HEK293 (cell line): ENCODE data around the gene PLA2G1B.

Experiments
- CTCF ChIA-PET: fragments of 350-600 bp; formaldehyde crosslinking; extraction: SDS; loops from one replicate; lab custom pipeline; 2021; ENCODE audit warnings: antibody characterized with exemption; lab: Yijun Ruan, JAX
- POLR2A ChIA-PET: fragments of 300-600 bp; formaldehyde crosslinking; extraction: SDS; loops from one replicate; lab custom pipeline; 2020; ENCODE audit warnings: antibody characterized with exemption, inconsistent platforms; lab: Yijun Ruan, JAX
- H3K27ac ChIP-seq: fragments of 200-500 bp; sonication (Bioruptor generic); 2 replicates; pipeline ENCODE4 v1.5.1; 2014; ENCODE audit warnings: low read depth, low read length, control low read depth, inconsistent platforms; ENCODE audit errors: extremely low read depth
- H3K36me3 ChIP-seq, 2 experiments: fragments of 200-500 bp in 1 of 2; sonication (Bioruptor generic) in 1 of 2; 1 replicate in 1 of 2; 2 replicates in 1 of 2; pipeline ENCODE4 v1.5.1; 2014 to 2017; ENCODE audit warnings: inconsistent platforms in 2 of 2, low read length in 2 of 2; ENCODE audit not compliant: control insufficient read depth in 2 of 2, insufficient read depth in 1 of 2
- H3K4me1 ChIP-seq: fragments of 200-500 bp; sonication (Bioruptor generic); 2 replicates; pipeline ENCODE4 v1.5.1; 2014; ENCODE audit warnings: mild to moderate bottlenecking, low read length, inconsistent platforms; ENCODE audit not compliant: control insufficient read depth, insufficient read depth
- H3K4me3 ChIP-seq: 2 replicates; pipeline ENCODE4 v1.5.1; 2011; ENCODE audit warnings: low read depth, mild to moderate bottlenecking, control low read depth, low read length, moderate library complexity
- H3K9me3 ChIP-seq: fragments of 200-500 bp; sonication (Bioruptor generic); 2 replicates; pipeline ENCODE4 v1.5.1; 2014; ENCODE audit warnings: low read depth, low read length, inconsistent platforms; ENCODE audit not compliant: control insufficient read depth, insufficient read depth
- GLI2 ChIP-seq: fragments of 450-650 bp; formaldehyde crosslinking; IDR thresholded peaks from 2 replicates; pipeline ENCODE4; 2017; ENCODE audit warnings: missing biosample characterization, missing genetic modification characterization, low read depth, borderline replicate concordance
- GLIS2 ChIP-seq: fragments of 450-650 bp; formaldehyde crosslinking; IDR thresholded peaks from 2 replicates; pipeline ENCODE4 v1.5.1; 2016; ENCODE audit warnings: missing biosample characterization, missing genetic modification characterization
- ZEB2 ChIP-seq: fragments of 450-650 bp; formaldehyde crosslinking; IDR thresholded peaks from 2 replicates; pipeline ENCODE4 v1.5.1; 2016; ENCODE audit warnings: missing biosample characterization, missing genetic modification characterization
- ZFP37 ChIP-seq: fragments of 450-650 bp; formaldehyde crosslinking; IDR thresholded peaks from 2 replicates; pipeline ENCODE4 v1.5.1; 2016; ENCODE audit warnings: missing biosample characterization, missing genetic modification characterization
- ZNF140 ChIP-seq: fragments of 450-650 bp; formaldehyde crosslinking; IDR thresholded peaks from 2 replicates; pipeline ENCODE4 v1.5.1; 2016; ENCODE audit warnings: missing biosample characterization, missing genetic modification characterization
- ZNF157 ChIP-seq: fragments of 450-650 bp; formaldehyde crosslinking; IDR thresholded peaks from 2 replicates; pipeline ENCODE4 v1.5.1; 2016; ENCODE audit warnings: missing biosample characterization, missing genetic modification characterization
- ZNF223 ChIP-seq: fragments of 450-650 bp; formaldehyde crosslinking; IDR thresholded peaks from 2 replicates; pipeline ENCODE4 v1.5.1; 2016; ENCODE audit warnings: missing biosample characterization, missing genetic modification characterization
- ZNF266 ChIP-seq: fragments of 450-650 bp; formaldehyde crosslinking; IDR thresholded peaks from 2 replicates; pipeline ENCODE4 v1.5.1; 2016; ENCODE audit warnings: missing biosample characterization, missing genetic modification characterization, low read depth
- ZNF621 ChIP-seq: fragments of 450-650 bp; formaldehyde crosslinking; IDR thresholded peaks from 2 replicates; pipeline ENCODE4 v1.5.1; 2017; ENCODE audit warnings: missing biosample characterization, missing genetic modification characterization
- ZNF664 ChIP-seq: fragments of 450-650 bp; formaldehyde crosslinking; IDR thresholded peaks from 2 replicates; pipeline ENCODE4 v1.5.1; 2016; ENCODE audit warnings: missing biosample characterization, missing genetic modification characterization
- TF ChIP-seq, protein P1 (sequence below): fragments of 450-650 bp; formaldehyde crosslinking; IDR thresholded peaks from 2 replicates; pipeline ENCODE4 v1.5.1; 2016; ENCODE audit warnings: missing biosample characterization, missing genetic modification characterization
- TF ChIP-seq, protein P2 (sequence below): fragments of 450-650 bp; formaldehyde crosslinking; IDR thresholded peaks from 2 replicates; pipeline ENCODE4 v1.5.1; 2016; ENCODE audit warnings: missing biosample characterization, missing genetic modification characterization
- TF ChIP-seq, protein P3 (sequence below): fragments of 450-650 bp; formaldehyde crosslinking; IDR thresholded peaks from 2 replicates; pipeline ENCODE4 v1.5.1; 2016; ENCODE audit warnings: missing biosample characterization, missing genetic modification characterization
- TF ChIP-seq, protein P4 (sequence below): fragments of 450-650 bp; formaldehyde crosslinking; IDR thresholded peaks from 2 replicates; pipeline ENCODE4 v1.5.1; 2017; ENCODE audit warnings: missing biosample characterization, mild to moderate bottlenecking, missing genetic modification characterization, moderate library complexity
- TF ChIP-seq, protein P5 (sequence below): fragments of 450-650 bp; formaldehyde crosslinking; IDR thresholded peaks from 2 replicates; pipeline ENCODE4 v1.5.1; 2016; ENCODE audit warnings: missing biosample characterization, missing genetic modification characterization

PLA2G1B gene

DNA sequence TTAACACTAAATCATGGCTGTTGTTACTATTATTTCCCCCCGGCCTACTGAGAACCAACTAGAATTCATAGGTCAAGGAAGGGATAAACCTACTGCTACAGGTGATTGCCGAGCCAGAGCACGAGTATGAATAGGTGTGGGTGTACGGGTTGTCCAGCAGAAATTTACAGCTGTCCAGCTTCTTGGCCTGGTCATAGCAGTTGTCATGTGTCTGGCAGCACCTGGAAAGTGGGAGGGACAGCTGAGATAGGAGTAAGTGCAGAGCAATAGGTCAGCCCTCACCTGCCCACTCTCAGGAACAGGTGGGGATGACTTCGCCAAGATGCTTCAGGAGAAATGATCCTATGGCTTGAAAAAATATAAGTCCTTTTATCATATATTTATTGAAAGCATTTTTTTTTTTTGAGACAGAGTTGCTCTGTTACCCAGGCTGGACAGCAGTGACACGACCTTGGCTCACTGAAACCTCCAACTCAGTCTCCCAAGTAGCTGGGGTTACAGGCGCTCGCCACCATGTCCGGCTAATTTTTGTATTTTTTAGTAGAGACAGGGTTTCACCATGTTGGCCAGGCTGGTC lies 2.6 kb downstream of the PLA2G1B start:
- no peak overlapping the region for H3K27ac ChIP-seq
- H3K36me3 ChIP-seq: no peaks in the 10 kb centered on the region
- POLR2A ChIA-PET: interaction anchor here (0.5 kb wide), 1 partner anchor 390 kb away, joined by 4 read pairs; no protein-coding TSS in a partner anchor
- CTCF ChIA-PET: interaction anchor here (0.5 to 1.9 kb wide), 14 partner anchors 10 to 1289 kb away, joined by 3 to 6 read pairs (median 4); partner anchors contain the start of gene SIRT4
- H3K4me3 ChIP-seq: no peak overlapping the region
- TF ChIP-seq ZNF266 (tag by site-specific recombination) (no peak), ZNF140 (tag by site-specific recombination) (no peak), ZEB2 (tag by site-specific recombination) (no peak), ZNF664 (tag by site-specific recombination) (no peak), ZNF223 (tag by site-specific recombination) (no peak)
- TF ChIP-seq, protein P1, sequence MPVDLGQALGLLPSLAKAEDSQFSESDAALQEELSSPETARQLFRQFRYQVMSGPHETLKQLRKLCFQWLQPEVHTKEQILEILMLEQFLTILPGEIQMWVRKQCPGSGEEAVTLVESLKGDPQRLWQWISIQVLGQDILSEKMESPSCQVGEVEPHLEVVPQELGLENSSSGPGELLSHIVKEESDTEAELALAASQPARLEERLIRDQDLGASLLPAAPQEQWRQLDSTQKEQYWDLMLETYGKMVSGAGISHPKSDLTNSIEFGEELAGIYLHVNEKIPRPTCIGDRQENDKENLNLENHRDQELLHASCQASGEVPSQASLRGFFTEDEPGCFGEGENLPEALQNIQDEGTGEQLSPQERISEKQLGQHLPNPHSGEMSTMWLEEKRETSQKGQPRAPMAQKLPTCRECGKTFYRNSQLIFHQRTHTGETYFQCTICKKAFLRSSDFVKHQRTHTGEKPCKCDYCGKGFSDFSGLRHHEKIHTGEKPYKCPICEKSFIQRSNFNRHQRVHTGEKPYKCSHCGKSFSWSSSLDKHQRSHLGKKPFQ (tag by site-specific recombination): no peak
- TF ChIP-seq, protein P2, sequence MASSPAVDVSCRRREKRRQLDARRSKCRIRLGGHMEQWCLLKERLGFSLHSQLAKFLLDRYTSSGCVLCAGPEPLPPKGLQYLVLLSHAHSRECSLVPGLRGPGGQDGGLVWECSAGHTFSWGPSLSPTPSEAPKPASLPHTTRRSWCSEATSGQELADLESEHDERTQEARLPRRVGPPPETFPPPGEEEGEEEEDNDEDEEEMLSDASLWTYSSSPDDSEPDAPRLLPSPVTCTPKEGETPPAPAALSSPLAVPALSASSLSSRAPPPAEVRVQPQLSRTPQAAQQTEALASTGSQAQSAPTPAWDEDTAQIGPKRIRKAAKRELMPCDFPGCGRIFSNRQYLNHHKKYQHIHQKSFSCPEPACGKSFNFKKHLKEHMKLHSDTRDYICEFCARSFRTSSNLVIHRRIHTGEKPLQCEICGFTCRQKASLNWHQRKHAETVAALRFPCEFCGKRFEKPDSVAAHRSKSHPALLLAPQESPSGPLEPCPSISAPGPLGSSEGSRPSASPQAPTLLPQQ: no peak
- TF ChIP-seq, protein P3, sequence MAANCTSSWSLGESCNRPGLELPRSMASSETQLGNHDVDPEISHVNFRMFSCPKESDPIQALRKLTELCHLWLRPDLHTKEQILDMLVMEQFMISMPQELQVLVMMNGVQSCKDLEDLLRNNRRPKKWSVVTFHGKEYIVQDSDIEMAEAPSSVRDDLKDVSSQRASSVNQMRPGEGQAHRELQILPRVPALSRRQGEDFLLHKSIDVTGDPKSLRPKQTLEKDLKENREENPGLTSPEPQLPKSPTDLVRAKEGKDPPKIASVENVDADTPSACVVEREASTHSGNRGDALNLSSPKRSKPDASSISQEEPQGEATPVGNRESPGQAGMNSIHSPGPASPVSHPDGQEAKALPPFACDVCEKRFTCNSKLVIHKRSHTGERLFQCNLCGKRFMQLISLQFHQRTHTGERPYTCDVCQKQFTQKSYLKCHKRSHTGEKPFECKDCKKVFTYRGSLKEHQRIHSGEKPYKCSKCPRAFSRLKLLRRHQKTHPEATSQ: no peak
- TF ChIP-seq, protein P4, sequence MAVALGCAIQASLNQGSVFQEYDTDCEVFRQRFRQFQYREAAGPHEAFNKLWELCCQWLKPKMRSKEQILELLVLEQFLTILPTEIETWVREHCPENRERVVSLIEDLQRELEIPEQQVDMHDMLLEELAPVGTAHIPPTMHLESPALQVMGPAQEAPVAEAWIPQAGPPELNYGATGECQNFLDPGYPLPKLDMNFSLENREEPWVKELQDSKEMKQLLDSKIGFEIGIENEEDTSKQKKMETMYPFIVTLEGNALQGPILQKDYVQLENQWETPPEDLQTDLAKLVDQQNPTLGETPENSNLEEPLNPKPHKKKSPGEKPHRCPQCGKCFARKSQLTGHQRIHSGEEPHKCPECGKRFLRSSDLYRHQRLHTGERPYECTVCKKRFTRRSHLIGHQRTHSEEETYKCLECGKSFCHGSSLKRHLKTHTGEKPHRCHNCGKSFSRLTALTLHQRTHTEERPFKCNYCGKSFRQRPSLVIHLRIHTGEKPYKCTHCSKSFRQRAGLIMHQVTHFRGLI (tag by site-specific recombination): no peak
- no peaks in the 10 kb centered on the region for H3K9me3 ChIP-seq
- no peaks in the 10 kb centered on the region for H3K4me1 ChIP-seq

DNA sequence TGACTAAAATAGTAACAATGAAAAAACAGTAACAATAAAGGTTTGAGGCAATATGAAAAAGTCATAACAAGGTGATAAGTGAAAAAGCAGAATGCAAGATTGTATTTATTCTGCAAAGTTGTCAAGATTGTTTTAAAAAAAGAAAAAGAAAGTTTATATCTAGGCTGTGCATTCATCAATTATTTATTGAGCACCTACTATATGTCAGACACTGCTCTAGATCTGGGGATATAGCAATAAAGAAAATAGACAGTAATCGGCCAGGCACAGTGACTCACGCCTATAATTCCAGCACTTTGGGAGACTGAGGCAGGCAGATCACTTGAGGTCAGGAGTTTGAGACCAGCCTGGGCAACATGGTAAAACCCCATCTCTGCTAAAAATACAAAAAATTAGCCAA lies 3.8 kb downstream of the PLA2G1B start:
- POLR2A ChIA-PET: no interaction called here
- TF ChIP-seq GLI2 (tag by site-specific recombination) (no peak), GLIS2 (tag by site-specific recombination) (no peak), ZFP37 (tag by site-specific recombination) (no peak), ZNF157 (tag by site-specific recombination) (no peak), ZNF664 (tag by site-specific recombination) (peak; percentile 91), ZNF621 (tag by site-specific recombination) (no peak)
- TF ChIP-seq, protein P5, sequence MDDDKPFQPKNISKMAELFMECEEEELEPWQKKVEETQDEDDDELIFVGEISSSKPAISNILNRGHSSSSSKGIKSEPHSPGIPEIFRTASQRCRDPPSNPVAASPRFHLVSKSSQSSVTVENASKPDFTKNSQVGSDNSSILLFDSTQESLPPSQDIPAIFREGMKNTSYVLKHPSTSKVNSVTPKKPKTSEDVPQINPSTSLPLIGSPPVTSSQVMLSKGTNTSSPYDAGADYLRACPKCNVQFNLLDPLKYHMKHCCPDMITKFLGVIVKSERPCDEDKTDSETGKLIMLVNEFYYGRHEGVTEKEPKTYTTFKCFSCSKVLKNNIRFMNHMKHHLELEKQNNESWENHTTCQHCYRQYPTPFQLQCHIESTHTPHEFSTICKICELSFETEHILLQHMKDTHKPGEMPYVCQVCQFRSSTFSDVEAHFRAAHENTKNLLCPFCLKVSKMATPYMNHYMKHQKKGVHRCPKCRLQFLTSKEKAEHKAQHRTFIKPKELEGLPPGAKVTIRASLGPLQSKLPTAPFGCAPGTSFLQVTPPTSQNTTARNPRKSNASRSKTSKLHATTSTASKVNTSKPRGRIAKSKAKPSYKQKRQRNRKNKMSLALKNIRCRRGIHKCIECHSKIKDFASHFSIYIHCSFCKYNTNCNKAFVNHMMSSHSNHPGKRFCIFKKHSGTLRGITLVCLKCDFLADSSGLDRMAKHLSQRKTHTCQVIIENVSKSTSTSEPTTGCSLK: no peak
- Histone ChIP-seq H3K9me3 (no peaks in the 10 kb centered on the region), H3K36me3 (no peaks in the 10 kb centered on the region), H3K27ac (no peak overlapping the region), H3K4me3 (no peak overlapping the region), H3K4me1 (no peaks in the 10 kb centered on the region)
- CTCF ChIA-PET: interaction anchor here (0.9 to 1.9 kb wide), 6 partner anchors 12 to 134 kb away, joined by 3 to 6 read pairs (median 4); partner anchors contain the start of gene SIRT4
